ENCODE data around the gene CBX6.

The CBX6 gene

GRCh38 chr22:38868886-38869381 lies 3.1 kb downstream of the CBX6 start:
- intact Hi-C loops (cut with DNase I; ENCODE audit: low total_unique reads): loop anchor here (5.0 kb wide), 2 partner anchors 133 to 253 kb away; no protein-coding TSS in a partner anchor
- no peak overlapping the region for H3K27ac ChIP-seq
- DNase-seq: peak; percentile 73 to 86
- H3K4me3 ChIP-seq: no peak overlapping the region
- H3K9me3 ChIP-seq: no peaks in the 10 kb centered on the region
- peaks cover 32 to 48% (median 42%) of the 10 kb centered on the region in 3 donors for H3K36me3 ChIP-seq
- peaks cover 10 to 79% (median 61%) of the 10 kb centered on the region in 4 donors for H3K4me1 ChIP-seq
- no peaks in the 10 kb centered on the region for H3K27me3 ChIP-seq
- TF ChIP-seq, protein P1, sequence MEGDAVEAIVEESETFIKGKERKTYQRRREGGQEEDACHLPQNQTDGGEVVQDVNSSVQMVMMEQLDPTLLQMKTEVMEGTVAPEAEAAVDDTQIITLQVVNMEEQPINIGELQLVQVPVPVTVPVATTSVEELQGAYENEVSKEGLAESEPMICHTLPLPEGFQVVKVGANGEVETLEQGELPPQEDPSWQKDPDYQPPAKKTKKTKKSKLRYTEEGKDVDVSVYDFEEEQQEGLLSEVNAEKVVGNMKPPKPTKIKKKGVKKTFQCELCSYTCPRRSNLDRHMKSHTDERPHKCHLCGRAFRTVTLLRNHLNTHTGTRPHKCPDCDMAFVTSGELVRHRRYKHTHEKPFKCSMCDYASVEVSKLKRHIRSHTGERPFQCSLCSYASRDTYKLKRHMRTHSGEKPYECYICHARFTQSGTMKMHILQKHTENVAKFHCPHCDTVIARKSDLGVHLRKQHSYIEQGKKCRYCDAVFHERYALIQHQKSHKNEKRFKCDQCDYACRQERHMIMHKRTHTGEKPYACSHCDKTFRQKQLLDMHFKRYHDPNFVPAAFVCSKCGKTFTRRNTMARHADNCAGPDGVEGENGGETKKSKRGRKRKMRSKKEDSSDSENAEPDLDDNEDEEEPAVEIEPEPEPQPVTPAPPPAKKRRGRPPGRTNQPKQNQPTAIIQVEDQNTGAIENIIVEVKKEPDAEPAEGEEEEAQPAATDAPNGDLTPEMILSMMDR (IDR thresholded peaks at IDR 0.05): peak; percentile 84 to 95

DNA sequence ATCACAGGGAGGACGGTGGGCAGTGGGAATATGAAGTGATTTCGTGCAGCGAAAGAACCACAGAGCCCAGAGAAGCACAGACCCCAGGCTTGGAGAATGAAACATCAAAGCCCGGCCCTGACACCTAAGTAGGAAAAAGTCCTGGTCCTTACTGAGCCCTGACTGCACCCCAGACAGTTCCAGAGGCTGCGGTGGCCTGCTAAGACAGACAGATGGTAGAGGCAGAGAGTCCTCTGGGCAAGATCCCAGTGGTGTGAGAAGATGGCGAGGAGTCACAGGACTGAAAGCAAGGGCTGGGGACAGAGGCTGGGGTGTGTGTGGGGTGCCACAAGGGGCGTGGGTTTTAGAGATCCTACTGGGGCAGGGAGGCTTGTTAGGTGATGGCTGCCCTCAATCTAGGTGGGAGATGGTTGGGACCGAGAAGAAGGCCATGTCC lies 3.7 kb downstream of the CBX6 start:
- Histone ChIP-seq H3K27ac (no peak overlapping the region), H3K27me3 (no peaks in the 10 kb centered on the region), H3K9me3 (no peaks in the 10 kb centered on the region), H3K4me3 (no peak overlapping the region), H3K36me3 (peaks cover 32 to 48% (median 42%) of the 10 kb centered on the region in 3 donors), H3K4me1 (peaks cover 10 to 82% (median 64%) of the 10 kb centered on the region in 4 donors)
- intact Hi-C loops (cut with DNase I; ENCODE audit: low total_unique reads): loop anchor here (5.0 kb wide), 2 partner anchors 134 to 254 kb away; no protein-coding TSS in a partner anchor
- DNase-seq: peak in 1 of 2 donors; percentile 56
- TF ChIP-seq, protein P1 (IDR thresholded peaks at IDR 0.05): no peak

DNA sequence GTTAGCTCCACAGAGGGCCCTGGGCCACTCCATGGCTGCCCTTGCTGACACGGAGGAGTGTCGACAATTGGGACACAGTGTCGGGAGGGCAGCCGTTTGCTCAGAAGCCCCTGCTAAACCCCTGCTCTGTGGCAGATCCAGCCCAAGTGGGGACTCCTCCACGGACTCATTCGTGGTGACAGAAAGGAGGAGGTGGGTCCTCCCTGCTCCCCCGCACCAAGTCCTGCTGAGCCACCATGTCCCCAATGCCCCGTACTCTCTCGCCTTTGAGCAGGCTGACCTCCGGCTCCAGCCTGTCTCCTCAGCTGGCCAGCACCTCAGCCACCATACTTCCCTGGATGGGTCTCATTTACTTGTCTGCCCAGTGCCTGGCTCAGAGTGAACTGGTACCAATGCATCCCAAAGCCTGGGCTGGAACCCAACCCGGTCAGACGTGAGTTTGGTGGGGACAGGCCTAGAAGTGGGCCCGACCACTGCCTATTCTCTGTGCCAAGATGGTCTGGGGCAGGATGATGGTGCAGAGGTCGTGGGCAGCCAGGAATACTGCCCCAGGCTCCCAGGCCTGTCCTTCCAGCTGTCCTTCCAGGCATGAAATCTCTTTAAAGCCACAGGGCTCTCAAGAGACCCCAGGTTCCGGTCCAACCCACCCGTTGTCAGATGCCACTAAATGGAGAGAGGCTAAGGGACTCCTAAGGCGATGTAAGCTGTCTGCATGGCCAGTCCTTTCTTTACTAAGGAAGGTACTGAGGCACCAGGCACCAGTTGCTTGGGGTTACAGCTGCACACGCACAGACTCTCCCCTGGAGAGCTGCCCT lies 4.3 kb downstream of the CBX6 start:
- TF ChIP-seq, protein P1 (IDR thresholded peaks at IDR 0.05): no peak
- peaks cover 32 to 48% (median 42%) of the 10 kb centered on the region in 3 donors for H3K36me3 ChIP-seq
- intact Hi-C loops (cut with DNase I; ENCODE audit: low total_unique reads): loop anchor here (5.0 kb wide), 2 partner anchors 135 to 255 kb away; no protein-coding TSS in a partner anchor
- H3K9me3 ChIP-seq: no peaks in the 10 kb centered on the region
- peaks cover 10 to 85% (median 70%) of the 10 kb centered on the region in 4 donors for H3K4me1 ChIP-seq
- no peaks in the 10 kb centered on the region for H3K27me3 ChIP-seq
- H3K4me3 ChIP-seq: no peak overlapping the region
- peak; percentile 15 to 60 for DNase-seq
- no peak overlapping the region for H3K27ac ChIP-seq

GRCh38 chr22:38867124-38867455 lies 4.9 kb downstream of the CBX6 start:
- Histone ChIP-seq H3K4me1 (peaks cover 10 to 90% (median 75%) of the 10 kb centered on the region in 4 donors), H3K27me3 (no peaks in the 10 kb centered on the region), H3K4me3 (no peak overlapping the region), H3K36me3 (peaks cover 32 to 48% (median 42%) of the 10 kb centered on the region in 3 donors), H3K27ac (no peak overlapping the region), H3K9me3 (no peaks in the 10 kb centered on the region)
- TF ChIP-seq, protein P1 (IDR thresholded peaks at IDR 0.05): no peak
- intact Hi-C loops (cut with DNase I; ENCODE audit: low total_unique reads): loop anchor here (5.0 kb wide), 2 partner anchors 135 to 255 kb away; no protein-coding TSS in a partner anchor
- no peak for DNase-seq

GRCh38 chr22:38866399-38867123 lies 5.5 kb downstream of the CBX6 start:
- Histone ChIP-seq H3K9me3 (no peaks in the 10 kb centered on the region), H3K27ac (peak overlapping the region in 1 of 2 donors; percentile 20), H3K36me3 (peaks cover 32 to 48% (median 42%) of the 10 kb centered on the region in 3 donors), H3K27me3 (no peaks in the 10 kb centered on the region), H3K4me3 (no peak overlapping the region), H3K4me1 (peaks cover 10 to 96% (median 78%) of the 10 kb centered on the region in 4 donors)
- TF ChIP-seq, protein P1 (IDR thresholded peaks at IDR 0.05): no peak
- intact Hi-C loops (cut with DNase I; ENCODE audit: low total_unique reads): loop anchor here (5.0 kb wide), 2 partner anchors 136 to 256 kb away; no protein-coding TSS in a partner anchor
- DNase-seq: peak; percentile 13 to 67
